ENCODE data around the gene CSDE1.
A peak's percentile ranks its signal among the peaks of the same experiment; 100 is the strongest.

CSDE1 gene

GRCh38 chr1:114701931-114702330 lies 55.9 kb downstream of the CSDE1 start:
- no peak for DNase-seq (ENCODE audit: low spot score)

- peak; percentile 45 for DNase-seq (ENCODE audit: low spot score)
Observed at GRCh38 chr1:114700036-114700600, 57.7 kb downstream of the CSDE1 start.

GRCh38 chr1:114696810-114697209 lies 61.0 kb downstream of the CSDE1 start:
- DNase-seq (ENCODE audit: low spot score), result no peak

DNA sequence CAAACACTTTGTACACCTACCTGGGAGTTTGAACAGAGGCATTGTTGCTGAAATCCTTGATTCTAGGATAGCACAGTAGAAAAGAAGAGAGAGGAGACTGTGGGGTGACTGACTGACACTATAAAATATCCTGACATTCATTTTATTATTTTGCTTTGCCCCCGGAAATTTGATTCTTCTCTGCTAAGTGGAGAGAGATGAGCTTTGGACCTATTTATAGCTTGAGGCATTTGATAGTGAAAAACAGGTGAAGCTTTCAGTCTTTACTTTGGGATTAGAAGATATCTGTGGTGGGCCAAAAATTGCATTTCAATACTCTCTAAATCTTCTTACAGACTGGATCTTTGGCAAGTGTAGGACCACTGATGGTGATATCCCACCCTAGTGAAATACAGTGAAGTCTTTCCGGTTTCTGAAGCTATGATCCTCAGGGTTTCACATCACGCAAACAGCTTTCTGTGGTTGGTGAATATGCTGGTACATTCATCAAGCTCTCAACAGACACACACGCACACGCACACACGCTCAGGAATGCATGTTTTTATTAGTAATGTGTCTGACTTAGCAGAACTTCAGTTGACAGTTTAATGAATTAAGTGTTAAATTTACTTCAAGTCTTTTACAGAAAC lies 62.2 kb downstream of the CSDE1 start, which contains the start of gene AMPD1:
AMPD1 (minus strand) TSS at position 117 of the 629 bp plus-strand sequence; CDS start at position 42, 75 bp downstream.
- DNase-seq (ENCODE audit: low spot score), result no peak

- DNase-seq (ENCODE audit: low spot score), result no peak
Observed at GRCh38 chr1:114694540-114695310, 63.1 kb downstream of the CSDE1 start.

DNA sequence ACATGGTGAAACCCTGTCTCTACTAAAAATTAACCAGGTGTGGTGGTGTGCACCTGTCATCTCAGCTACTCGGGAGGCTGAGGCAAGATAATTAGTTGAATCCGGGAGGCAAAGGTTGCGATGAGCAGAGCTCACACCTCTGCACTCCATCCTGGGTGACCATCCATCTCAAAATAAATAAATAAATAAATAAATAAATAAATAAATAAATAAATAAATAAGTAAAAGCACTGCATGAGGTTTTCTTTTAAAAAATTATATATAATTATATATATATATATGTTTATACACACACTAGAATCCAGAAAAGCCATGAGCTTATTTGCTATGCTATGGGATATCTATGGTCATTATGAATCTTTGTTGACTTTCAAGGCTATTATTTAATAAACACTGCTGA lies 64.8 kb downstream of the CSDE1 start:
- DNase-seq (ENCODE audit: low spot score), result no peak

- DNase-seq (ENCODE audit: low spot score), result no peak
Observed at GRCh38 chr1:114691061-114691460, 66.7 kb downstream of the CSDE1 start.

- no peak for DNase-seq (ENCODE audit: low spot score)
Observed at GRCh38 chr1:114690148-114690547, 67.6 kb downstream of the CSDE1 start.

GRCh38 chr1:114688526-114688925 lies 69.3 kb downstream of the CSDE1 start:
- no peak for DNase-seq (ENCODE audit: low spot score)

DNA sequence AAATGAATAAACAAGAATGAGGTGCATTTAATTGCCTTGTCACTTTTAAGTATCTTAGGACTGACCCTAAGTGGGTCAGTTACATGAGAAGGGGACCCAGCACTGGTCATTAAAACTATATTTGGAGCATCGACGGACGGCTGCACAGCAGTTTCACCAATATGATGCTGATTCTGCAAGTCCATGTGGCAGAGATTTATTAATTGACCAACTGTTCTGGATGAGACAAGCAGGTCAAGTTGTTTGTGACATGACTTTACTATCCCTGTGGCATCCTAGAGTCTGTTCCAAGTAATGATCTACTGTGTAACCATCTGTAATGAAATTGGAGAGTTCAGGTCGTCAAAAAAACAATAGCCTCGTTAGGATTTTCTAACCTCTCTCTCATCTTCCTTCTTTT lies 71.9 kb downstream of the CSDE1 start:
- DNase-seq (ENCODE audit: low spot score), result no peak

GRCh38 chr1:114677691-114678090 lies 80.1 kb downstream of the CSDE1 start:
- DNase-seq (ENCODE audit: low spot score), result no peak

DNA sequence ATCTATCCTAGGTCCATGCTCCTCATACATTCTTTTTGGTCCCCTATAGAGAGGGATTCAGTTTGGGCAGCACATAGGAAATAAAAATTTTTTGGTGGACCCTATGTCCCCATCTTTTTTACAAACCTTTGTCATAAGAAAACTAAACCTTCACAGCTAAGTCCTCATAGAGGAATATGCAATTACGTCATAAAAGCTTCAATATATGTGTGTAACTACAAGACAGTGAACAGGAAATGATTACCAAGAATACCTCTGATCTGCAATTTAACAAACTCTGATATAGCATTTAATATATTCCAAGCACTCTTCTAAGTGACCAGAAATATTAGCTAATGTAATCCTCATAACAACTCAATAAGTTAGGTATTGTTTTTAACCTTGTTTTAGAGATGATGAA lies 81.7 kb downstream of the CSDE1 start:
- no peak for DNase-seq (ENCODE audit: low spot score)

GRCh38 chr1:114671939-114672275 lies 85.9 kb downstream of the CSDE1 start:
- no peak for DNase-seq (ENCODE audit: low spot score)

DNA sequence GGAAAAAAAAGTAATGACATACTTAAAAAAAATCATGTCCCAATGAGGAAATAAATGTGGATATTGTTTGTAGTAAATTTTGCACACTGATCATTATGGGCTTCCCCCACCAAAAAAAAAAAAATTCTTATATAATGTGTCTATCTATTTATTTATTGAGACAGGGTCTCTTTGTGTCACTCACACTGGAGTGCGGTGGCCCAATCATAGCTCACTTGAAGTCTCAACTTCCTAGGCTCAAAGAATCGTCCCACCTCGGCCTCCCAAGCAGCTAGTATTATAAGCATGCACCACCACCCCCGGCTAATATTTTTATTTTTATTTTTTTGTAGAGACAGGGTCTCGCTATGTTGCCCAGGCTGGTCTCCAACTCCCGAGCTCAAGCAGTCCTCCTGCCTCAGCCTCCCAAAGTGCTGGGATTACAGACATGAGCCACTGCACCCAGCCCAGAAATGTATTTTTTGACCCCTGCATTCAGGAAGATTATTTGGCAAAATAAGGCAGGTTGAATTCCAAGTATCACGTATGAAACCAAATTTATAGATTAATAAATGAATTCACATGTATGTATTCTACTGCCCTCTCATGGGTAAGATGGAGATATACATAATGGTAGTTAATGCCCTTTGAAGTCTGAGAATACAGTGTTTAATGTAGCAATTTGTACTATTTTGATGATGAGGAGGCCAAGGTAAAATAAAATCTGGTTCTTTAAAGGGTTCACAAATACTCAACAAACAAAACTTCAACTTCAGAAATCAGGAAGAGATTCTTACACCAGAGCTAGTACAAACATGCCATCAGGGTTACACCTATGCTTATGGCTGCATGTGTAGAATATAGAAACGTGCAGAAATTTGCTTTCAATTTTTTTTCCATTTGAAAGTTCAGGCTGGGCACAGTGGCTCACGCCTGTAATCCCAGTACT lies 86.5 kb downstream of the CSDE1 start:
- DNase-seq (ENCODE audit: low spot score), result no peak

- DNase-seq (ENCODE audit: low spot score), result peak; percentile 88
Observed at GRCh38 chr1:114670083-114671010, 87.4 kb downstream of the CSDE1 start.

DNA sequence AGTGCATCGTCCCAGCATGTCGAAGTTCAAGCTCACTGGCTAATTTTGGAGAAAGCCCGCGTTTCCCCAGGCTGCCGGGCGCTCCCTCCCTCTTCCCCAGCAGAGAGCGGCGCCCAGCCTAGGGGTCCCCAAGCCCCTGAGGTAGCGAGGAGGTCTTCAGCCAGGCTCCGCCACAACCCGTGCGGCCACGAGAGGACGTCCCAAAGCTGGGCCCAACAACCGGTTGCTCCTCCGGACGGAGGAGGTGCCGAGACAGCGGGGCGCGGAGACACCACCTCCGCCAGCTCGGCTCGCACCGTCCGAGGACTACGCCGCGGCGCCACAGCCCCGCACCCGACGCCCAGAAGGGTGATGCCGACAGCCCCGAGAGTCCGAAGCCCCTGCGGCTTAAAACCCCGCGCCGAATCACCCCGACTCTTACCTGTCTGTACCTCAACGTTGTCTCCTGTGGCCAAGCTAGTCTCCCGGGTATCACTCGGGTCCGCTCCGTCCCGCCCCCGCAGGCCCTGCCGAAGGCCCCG lies 88.2 kb downstream of the CSDE1 start, which contains the start of gene DENND2C:
DENND2C (minus strand) TSS at position 488 of the 521 bp plus-strand sequence. CDS start 44,065 bp downstream, outside the sequence.
- no peak for DNase-seq (ENCODE audit: low spot score)

GRCh38 chr1:114668784-114669561 lies 88.8 kb downstream of the CSDE1 start:
- DNase-seq (ENCODE audit: low spot score), result no peak

GRCh38 chr1:114668373-114668772 lies 89.4 kb downstream of the CSDE1 start:
- no peak for DNase-seq (ENCODE audit: low spot score)

- DNase-seq (ENCODE audit: low spot score), result no peak
Observed at GRCh38 chr1:114666954-114667353, 90.8 kb downstream of the CSDE1 start.
